ENCODE measurements around the gene GNGT2. TPM values are rescaled to one million over a fixed set of nuclear protein-coding genes. Genes with fewer than 3 reads are reported as not detected.

The GNGT2 gene
- total and polyA plus RNA-seq, 9 donors = 0.48 to 4.6 (median 1.6) TPM

DNA sequence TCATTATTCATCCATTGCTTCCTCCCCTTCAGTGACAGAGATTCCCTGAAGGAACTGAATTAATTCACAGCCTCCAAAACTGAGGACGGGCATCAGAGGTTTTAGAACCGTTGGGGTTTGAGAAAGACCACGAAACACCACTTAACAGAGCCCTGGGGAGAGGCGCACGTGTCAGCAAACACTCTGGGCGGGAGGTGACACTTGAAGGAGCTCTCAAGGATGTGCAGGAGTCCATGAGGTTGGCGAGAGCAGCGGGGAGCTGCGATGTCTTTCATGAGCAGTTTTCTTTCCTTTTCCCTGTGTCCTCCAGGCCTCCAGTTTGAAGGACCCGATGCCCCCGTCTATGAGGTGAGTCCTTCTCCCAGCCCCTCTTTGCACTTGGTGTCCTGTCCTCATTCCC lies 54.1 kb downstream of the GNGT2 start:
- TF ChIP-seq, protein P1, sequence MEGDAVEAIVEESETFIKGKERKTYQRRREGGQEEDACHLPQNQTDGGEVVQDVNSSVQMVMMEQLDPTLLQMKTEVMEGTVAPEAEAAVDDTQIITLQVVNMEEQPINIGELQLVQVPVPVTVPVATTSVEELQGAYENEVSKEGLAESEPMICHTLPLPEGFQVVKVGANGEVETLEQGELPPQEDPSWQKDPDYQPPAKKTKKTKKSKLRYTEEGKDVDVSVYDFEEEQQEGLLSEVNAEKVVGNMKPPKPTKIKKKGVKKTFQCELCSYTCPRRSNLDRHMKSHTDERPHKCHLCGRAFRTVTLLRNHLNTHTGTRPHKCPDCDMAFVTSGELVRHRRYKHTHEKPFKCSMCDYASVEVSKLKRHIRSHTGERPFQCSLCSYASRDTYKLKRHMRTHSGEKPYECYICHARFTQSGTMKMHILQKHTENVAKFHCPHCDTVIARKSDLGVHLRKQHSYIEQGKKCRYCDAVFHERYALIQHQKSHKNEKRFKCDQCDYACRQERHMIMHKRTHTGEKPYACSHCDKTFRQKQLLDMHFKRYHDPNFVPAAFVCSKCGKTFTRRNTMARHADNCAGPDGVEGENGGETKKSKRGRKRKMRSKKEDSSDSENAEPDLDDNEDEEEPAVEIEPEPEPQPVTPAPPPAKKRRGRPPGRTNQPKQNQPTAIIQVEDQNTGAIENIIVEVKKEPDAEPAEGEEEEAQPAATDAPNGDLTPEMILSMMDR (IDR thresholded peaks at IDR 0.05) = no peak
- no peak for TF ChIP-seq EP300 (IDR thresholded peaks at IDR 0.05)
- TF ChIP-seq POLR2A (IDR thresholded peaks at IDR 0.05) = no peak
- intact Hi-C loops (cut with DNase I) = no loop called here
- no peaks in the 10 kb centered on the region for H3K4me1 ChIP-seq (ENCODE audit: insufficient read depth)
- H3K9me3 ChIP-seq = no peaks in the 10 kb centered on the region
- DNase-seq = no peak
- H3K27ac ChIP-seq = no peak overlapping the region
- 68 to 83% (median 76%) methylated on average over 11 of the region's 11 CpGs for WGBS, 3 donors
- H3K27me3 ChIP-seq = no peaks in the 10 kb centered on the region
- no peak overlapping the region for H3K4me3 ChIP-seq
- no peaks in the 10 kb centered on the region for H3K36me3 ChIP-seq

Other genes starting within 250 kb of the GNGT2 start
- gene GIP, start 242.0 kb downstream of the GNGT2 start, total RNA-seq = not detected
- gene GIP, start 242.0 kb downstream of the GNGT2 start, polyA plus RNA-seq = not detected
- gene IGF2BP1, start 213.2 kb downstream of the GNGT2 start, total RNA-seq = 1 to 10 TPM in 1 of 7 donors, not detected in 6; 1.0 TPM
- under 1 TPM in 1 of 2 donors, not detected in 1; 0.12 TPM for gene IGF2BP1, start 213.2 kb downstream of the GNGT2 start, polyA plus RNA-seq
- gene B4GALNT2, start 77.8 kb downstream of the GNGT2 start, total RNA-seq = under 1 TPM in 4 of 7 donors, not detected in 3; under 0.01 to 0.03 (median 0.03) TPM
- not detected for gene B4GALNT2, start 77.8 kb downstream of the GNGT2 start, polyA plus RNA-seq
- gene ABI3, start 133 bp upstream of the GNGT2 start, total RNA-seq = 1 to 10 TPM; 2.3 to 6.7 (median 4.4) TPM
- gene ABI3, start 133 bp upstream of the GNGT2 start, polyA plus RNA-seq = 1 to 10 TPM; 3.5 to 4.6 TPM
- gene PHOSPHO1, start 20.2 kb upstream of the GNGT2 start, total RNA-seq = under 1 TPM in 3 of 7 donors, not detected in 4; 0.23 to 0.92 (median 0.26) TPM
- gene PHOSPHO1, start 20.2 kb upstream of the GNGT2 start, polyA plus RNA-seq = under 1 TPM in 1 of 2 donors, not detected in 1; 0.24 TPM
- gene ZNF652, start 151.7 kb upstream of the GNGT2 start, total RNA-seq = 10 to 100 TPM; 26.0 to 60.9 (median 52.4) TPM
- gene ZNF652, start 151.7 kb upstream of the GNGT2 start, polyA plus RNA-seq = 10 to 100 TPM; 17.1 to 19.4 TPM
- 100 to 1,000 TPM in 4 of 7 donors, 10 to 100 TPM in 3; 46.0 to 132 (median 106) TPM for gene PHB1, start 204.3 kb upstream of the GNGT2 start, total RNA-seq
- 100 to 1,000 TPM in 1 of 2 donors, 10 to 100 TPM in 1; 87.1 to 148 TPM for gene PHB1, start 204.3 kb upstream of the GNGT2 start, polyA plus RNA-seq